ENCODE data around the gene CCER1. TPM values are rescaled to one million over a fixed set of nuclear protein-coding genes. Genes with fewer than 3 reads are reported as not detected.

The CCER1 gene
- total RNA-seq, 4 donors from 2014 or later: not detected

DNA sequence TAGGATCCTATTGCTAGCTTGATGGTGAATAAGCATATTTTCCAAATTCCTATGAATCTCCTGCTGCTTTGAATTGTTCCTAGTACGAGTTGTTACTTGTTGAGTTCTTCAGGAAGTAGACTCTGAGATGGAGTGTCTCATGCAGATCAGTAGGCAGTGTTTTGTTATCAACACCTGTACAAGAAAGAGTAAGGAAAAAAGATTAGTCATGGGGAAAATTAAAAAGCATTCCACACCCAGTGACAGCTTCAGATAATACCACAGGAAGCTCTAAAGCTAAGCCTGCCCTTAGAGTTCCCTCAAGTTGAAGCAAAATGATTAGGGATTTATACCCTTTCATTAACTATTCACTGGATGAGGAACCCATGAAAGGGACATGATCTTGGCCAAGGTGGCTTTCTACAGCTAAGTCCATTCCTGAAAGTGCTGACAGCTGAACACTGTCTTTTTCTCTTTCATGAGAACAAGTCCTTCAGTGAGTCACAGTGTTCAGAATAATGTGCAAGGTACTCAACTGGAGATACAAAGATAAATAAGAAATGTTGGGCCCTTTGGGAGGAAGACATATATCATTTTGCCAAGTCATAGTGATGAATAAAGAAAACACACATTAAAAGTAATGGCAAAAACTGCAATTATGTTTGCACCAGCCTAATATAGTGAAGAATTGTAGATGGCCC lies 49.1 kb downstream of the CCER1 start:
- ATAC-seq (no peak), DNase-seq (no peak)
- Histone ChIP-seq H3K4me3 (no peak overlapping the region), H3K36me3 (no peaks in the 10 kb centered on the region), H3K27ac (no peak overlapping the region), H3K4me1 (no peaks in the 10 kb centered on the region), H3K9me3 (no peaks in the 10 kb centered on the region), H3K27me3 (no peaks in the 10 kb centered on the region)
- TF ChIP-seq, protein P1, sequence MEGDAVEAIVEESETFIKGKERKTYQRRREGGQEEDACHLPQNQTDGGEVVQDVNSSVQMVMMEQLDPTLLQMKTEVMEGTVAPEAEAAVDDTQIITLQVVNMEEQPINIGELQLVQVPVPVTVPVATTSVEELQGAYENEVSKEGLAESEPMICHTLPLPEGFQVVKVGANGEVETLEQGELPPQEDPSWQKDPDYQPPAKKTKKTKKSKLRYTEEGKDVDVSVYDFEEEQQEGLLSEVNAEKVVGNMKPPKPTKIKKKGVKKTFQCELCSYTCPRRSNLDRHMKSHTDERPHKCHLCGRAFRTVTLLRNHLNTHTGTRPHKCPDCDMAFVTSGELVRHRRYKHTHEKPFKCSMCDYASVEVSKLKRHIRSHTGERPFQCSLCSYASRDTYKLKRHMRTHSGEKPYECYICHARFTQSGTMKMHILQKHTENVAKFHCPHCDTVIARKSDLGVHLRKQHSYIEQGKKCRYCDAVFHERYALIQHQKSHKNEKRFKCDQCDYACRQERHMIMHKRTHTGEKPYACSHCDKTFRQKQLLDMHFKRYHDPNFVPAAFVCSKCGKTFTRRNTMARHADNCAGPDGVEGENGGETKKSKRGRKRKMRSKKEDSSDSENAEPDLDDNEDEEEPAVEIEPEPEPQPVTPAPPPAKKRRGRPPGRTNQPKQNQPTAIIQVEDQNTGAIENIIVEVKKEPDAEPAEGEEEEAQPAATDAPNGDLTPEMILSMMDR (IDR thresholded peaks at IDR 0.05 in 4 of 5, conservative IDR thresholded peaks at IDR 0.05 in 1 of 5): no peak
- TF ChIP-seq POLR2A (IDR thresholded peaks at IDR 0.05): no peak
- intact Hi-C loops (cut with DNase I; ENCODE audit: low total_unique reads): no loop called here
- in situ Hi-C loops (cut with MboI; ENCODE audit: low sequenced_read_pairs in 4 of 4): no loop called here

- H3K36me3 ChIP-seq: no peaks in the 10 kb centered on the region
- intact Hi-C loops (cut with DNase I; ENCODE audit: low total_unique reads) (no loop called here), in situ Hi-C loops (cut with MboI; ENCODE audit: low sequenced_read_pairs in 4 of 4) (no loop called here)
- H3K4me3 ChIP-seq: no peak overlapping the region
- H3K4me1 ChIP-seq: no peaks in the 10 kb centered on the region
- H3K27me3 ChIP-seq: no peaks in the 10 kb centered on the region
- TF ChIP-seq, protein P1 (IDR thresholded peaks at IDR 0.05 in 4 of 5, conservative IDR thresholded peaks at IDR 0.05 in 1 of 5): no peak
- no peak for TF ChIP-seq POLR2A (IDR thresholded peaks at IDR 0.05)
- no peaks in the 10 kb centered on the region for H3K9me3 ChIP-seq
- DNase-seq (no peak), ATAC-seq (no peak)
- H3K27ac ChIP-seq: no peak overlapping the region
Measured at GRCh38 chr12:90902596-90902995, 52.4 kb downstream of the CCER1 start.

Other genes starting within 250 kb of the CCER1 start
- not detected for gene EPYC, start 49.8 kb upstream of the CCER1 start, total RNA-seq
- gene KERA, start 102.8 kb upstream of the CCER1 start, total RNA-seq: under 1 TPM in 1 of 4 donors, not detected in 3; 0.73 TPM
- gene LUM, start 156.3 kb upstream of the CCER1 start, total RNA-seq: 10 to 100 TPM in 1 of 4 donors, 1 to 10 TPM in 3; 1.3 to 12.7 (median 5.9) TPM
- 100 to 1,000 TPM; 346 to 674 (median 611) TPM for gene DCN, start 227.6 kb upstream of the CCER1 start, total RNA-seq

All from gastrocnemius medialis (tissue), 4 donors.